Stimulated activated CD4-positive, alpha-beta T cell treated with anti-CD3 and anti-CD28 coated beads, Interleukin-2, amount 100 ng/mL, for 24 hours (primary cell): ENCODE data around the gene TRIM45.
"Not testable (repeated sequence)": the region's sequence is repeated elsewhere in the genome, so short reads cannot be mapped to it uniquely, and the experiment has no call there.

Experiments
- DNase-seq, 2 donors: peaks; one replicate each; pipeline ENCODE4 v3.0.0-alpha.2; 2020

TRIM45 gene

GRCh38 chr1:117128323-117129079 lies 7.0 kb upstream of the TRIM45 start:
- DNase-seq = no peak

- no peak for DNase-seq
Measured at GRCh38 chr1:117127795-117128194, 6.2 kb upstream of the TRIM45 start.

GRCh38 chr1:117124661-117125060 lies 3.1 kb upstream of the TRIM45 start:
- DNase-seq = no peak

GRCh38 chr1:117123274-117123673 lies 1.7 kb upstream of the TRIM45 start:
- no peak for DNase-seq

GRCh38 chr1:117122330-117123025 lies 929 bp upstream of the TRIM45 start:
- DNase-seq = no peak

GRCh38 chr1:117120774-117121588 lies 568 bp downstream of the TRIM45 start:
- DNase-seq = no peak

GRCh38 chr1:117119144-117119543 lies 2.4 kb downstream of the TRIM45 start:
- DNase-seq = not testable (repeated sequence)

- no peak for DNase-seq
Measured at GRCh38 chr1:117118137-117118536, 3.4 kb downstream of the TRIM45 start.

- no peak for DNase-seq
Measured at GRCh38 chr1:117117697-117118096, 3.9 kb downstream of the TRIM45 start.

- DNase-seq = no peak
Measured at GRCh38 chr1:117116784-117117130, 4.8 kb downstream of the TRIM45 start.

- no peak for DNase-seq
Measured at GRCh38 chr1:117116090-117116783, 5.3 kb downstream of the TRIM45 start.

GRCh38 chr1:117114877-117115276 lies 6.7 kb downstream of the TRIM45 start:
- no peak for DNase-seq

- no peak for DNase-seq
Measured at GRCh38 chr1:117113199-117113598, 8.3 kb downstream of the TRIM45 start.

GRCh38 chr1:117112047-117112717 lies 9.4 kb downstream of the TRIM45 start:
- DNase-seq = no peak

- no peak for DNase-seq
Measured at GRCh38 chr1:117110774-117111173, 10.8 kb downstream of the TRIM45 start.

- no peak for DNase-seq
Measured at GRCh38 chr1:117107364-117107763, 14.2 kb downstream of the TRIM45 start.

- DNase-seq = no peak
Measured at GRCh38 chr1:117106478-117106877, 15.1 kb downstream of the TRIM45 start.

GRCh38 chr1:117105722-117106121 lies 15.8 kb downstream of the TRIM45 start:
- no peak for DNase-seq

- no peak for DNase-seq
Measured at GRCh38 chr1:117104986-117105385, 16.6 kb downstream of the TRIM45 start.

- not testable (repeated sequence) for DNase-seq
Measured at GRCh38 chr1:117101858-117102257, 19.7 kb downstream of the TRIM45 start.

- no peak for DNase-seq
Measured at GRCh38 chr1:117101334-117101733, 20.2 kb downstream of the TRIM45 start.

GRCh38 chr1:117098287-117098890 lies 23.2 kb downstream of the TRIM45 start:
- no peak for DNase-seq
